Lung (tissue), 12 donors: Measurements from ENCODE around the gene ZDHHC7. TPM values are rescaled to one million over a fixed set of nuclear protein-coding genes. Genes with fewer than 3 reads are reported as not detected.

Source experiments
- ATAC-seq: fragments of 200-7000 bp; cut with Tn5 transposase; one replicate; pipeline ENCODE4 v1.9.1; 2020; ENCODE audit warnings: moderate number of reproducible peaks; ENCODE audit not compliant: insufficient read depth, low FRiP score
- DNase-seq, 3 donors: peaks; one replicate each; pipeline ENCODE4 v3.0.0-alpha.2; 2013 to 2017
- H3K27ac ChIP-seq, 2 donors: one replicate each; pipeline ENCODE4 v1.5.1; 2013; ENCODE audit warnings: mild to moderate bottlenecking in 2 of 2, moderate library complexity in 2 of 2, control low read depth in 1 of 2, inconsistent platforms in 1 of 2, low read depth in 1 of 2, low read length in 1 of 2
- H3K27me3 ChIP-seq, 3 donors: one replicate each; pipeline ENCODE4 v1.5.1; 2013; ENCODE audit warnings: low read length in 2 of 3; ENCODE audit not compliant: control insufficient read depth in 3 of 3, insufficient read depth in 3 of 3
- H3K36me3 ChIP-seq, 4 donors: one replicate each; pipeline ENCODE4 v1.5.1; 2013; ENCODE audit warnings: low read length in 4 of 4, mild to moderate bottlenecking in 1 of 4, moderate library complexity in 1 of 4; ENCODE audit not compliant: control insufficient read depth in 4 of 4, insufficient read depth in 4 of 4
- H3K4me1 ChIP-seq, 5 donors: one replicate each; pipeline ENCODE4 v1.5.1; 2013; ENCODE audit warnings: low read length in 5 of 5, mild to moderate bottlenecking in 2 of 5, moderate library complexity in 1 of 5; ENCODE audit not compliant: control insufficient read depth in 5 of 5, insufficient read depth in 5 of 5
- H3K4me3 ChIP-seq: one replicate; pipeline ENCODE4 v1.5.1; 2013; ENCODE audit warnings: mild to moderate bottlenecking, control low read depth, moderate library complexity
- H3K9ac ChIP-seq, 2 donors: one replicate each; pipeline ENCODE4 v1.5.1; 2013; ENCODE audit warnings: low read length in 2 of 2, control low read depth in 1 of 2; ENCODE audit not compliant: insufficient read depth in 1 of 2
- H3K9me3 ChIP-seq, 4 donors: one replicate each; pipeline ENCODE4 v1.5.1; 2013; ENCODE audit warnings: low read length in 3 of 4, mild to moderate bottlenecking in 1 of 4, moderate library complexity in 1 of 4; ENCODE audit not compliant: control insufficient read depth in 4 of 4, insufficient read depth in 3 of 4
- CTCF ChIP-seq: IDR thresholded peaks from 2 replicates; pipeline ENCODE4 v1.5.1; 2012; ENCODE audit warnings: mild to moderate bottlenecking; ENCODE audit errors: control extremely low read depth, extremely low read depth
- WGBS, 2 donors: extraction: QIAGEN DNeasy Blood & Tissue Kit; methylation state at CpG; one replicate each; pipeline ENCODE4 v1.1.7; 2013; 5-methylcytosine and 5-hydroxymethylcytosine counted together
- polyA plus RNA-seq, 2 donors: library from polyadenylated mRNA; stranded (reverse); fragments of 200-250 nt; gene quantifications; one replicate each; pipeline ENCODE4 v1.2.1, GENCODE V29; 2013
- total RNA-seq, 2 donors: library from RNA; depleted of rRNA in 1 of 2; stranded (reverse); fragments of >200 nt in 1 of 2; gene quantifications; one replicate each; pipeline ENCODE4 v1.2.1, GENCODE V29; 2014 to 2021
- donor health status: control.
- donor health status: control.
- donor health status: Bipolar disorder and iron deficiency.
- donor health status: healthy.
- donor health status: DM: yes; HTN: yes; CAD: no.

ZDHHC7 gene
- total and polyA plus RNA-seq, 4 donors, result 23.6 to 61.1 (median 45.4) TPM

- DNase-seq (no peak), ATAC-seq (no peak)
- no peaks in the 10 kb centered on the region for H3K27me3 ChIP-seq
- H3K4me1 ChIP-seq, result peaks cover 0 to 32% (median 12%) of the 10 kb centered on the region in 5 donors
- no peaks in the 10 kb centered on the region for H3K9me3 ChIP-seq
- H3K27ac ChIP-seq, result no peak overlapping the region
- no peak for TF ChIP-seq CTCF
- no peak overlapping the region for H3K4me3 ChIP-seq
- H3K36me3 ChIP-seq, result peaks cover 0 to 3% (median 0%) of the 10 kb centered on the region in 4 donors
- H3K9ac ChIP-seq, result no peak overlapping the region
- 86 to 92% methylated on average over 6 of the region's 6 CpGs for WGBS, 2 donors
These were observed 30.8 kb upstream of the ZDHHC7 start for GRCh38 chr16:85042167-85042526.

GRCh38 chr16:85041219-85042166 lies 30.2 kb upstream of the ZDHHC7 start:
- no peak overlapping the region for H3K4me3 ChIP-seq
- H3K27me3 ChIP-seq, result no peaks in the 10 kb centered on the region
- H3K4me1 ChIP-seq, result peaks cover 0 to 32% (median 8%) of the 10 kb centered on the region in 5 donors
- no peaks in the 10 kb centered on the region for H3K9me3 ChIP-seq
- 74 to 77% methylated on average over 27 of the region's 27 CpGs for WGBS, 2 donors
- peak overlapping the region in 1 of 2 donors; percentile 23 for H3K9ac ChIP-seq
- peaks cover 0 to 3% (median 0%) of the 10 kb centered on the region in 4 donors for H3K36me3 ChIP-seq
- ATAC-seq (no peak), DNase-seq (peak in 1 of 3 donors; percentile 16)
- no peak for TF ChIP-seq CTCF
- H3K27ac ChIP-seq, result no peak overlapping the region

- H3K9me3 ChIP-seq, result no peaks in the 10 kb centered on the region
- WGBS, 2 donors, result 86 to 89% methylated on average over 6 of the region's 6 CpGs
- peaks cover 0 to 3% (median 0%) of the 10 kb centered on the region in 4 donors for H3K36me3 ChIP-seq
- H3K27me3 ChIP-seq, result no peaks in the 10 kb centered on the region
- peak overlapping the region in 1 of 2 donors; percentile 23 for H3K9ac ChIP-seq
- H3K4me3 ChIP-seq, result no peak overlapping the region
- no peak overlapping the region for H3K27ac ChIP-seq
- ATAC-seq, result no peak
- DNase-seq, result no peak
- TF ChIP-seq CTCF, result no peak
- H3K4me1 ChIP-seq, result peaks cover 0 to 35% (median 10%) of the 10 kb centered on the region in 5 donors
These were observed 29.4 kb upstream of the ZDHHC7 start for GRCh38 chr16:85040685-85041084.
